HG03175 (cell line): ENCODE data around the gene VEGFA.
"Not testable (repeated sequence)": the region's sequence is repeated elsewhere in the genome, so short reads cannot be mapped to it uniquely, and the experiment has no call there.

Experiments used
- ATAC-seq: cut with Tn5 transposase; IDR thresholded peaks from one replicate; pipeline ENCODE4 v1.9.1; 2021; ENCODE audit warnings: mild to moderate bottlenecking, moderate library complexity; ENCODE audit not compliant: unreplicated experiment

Gene VEGFA

DNA sequence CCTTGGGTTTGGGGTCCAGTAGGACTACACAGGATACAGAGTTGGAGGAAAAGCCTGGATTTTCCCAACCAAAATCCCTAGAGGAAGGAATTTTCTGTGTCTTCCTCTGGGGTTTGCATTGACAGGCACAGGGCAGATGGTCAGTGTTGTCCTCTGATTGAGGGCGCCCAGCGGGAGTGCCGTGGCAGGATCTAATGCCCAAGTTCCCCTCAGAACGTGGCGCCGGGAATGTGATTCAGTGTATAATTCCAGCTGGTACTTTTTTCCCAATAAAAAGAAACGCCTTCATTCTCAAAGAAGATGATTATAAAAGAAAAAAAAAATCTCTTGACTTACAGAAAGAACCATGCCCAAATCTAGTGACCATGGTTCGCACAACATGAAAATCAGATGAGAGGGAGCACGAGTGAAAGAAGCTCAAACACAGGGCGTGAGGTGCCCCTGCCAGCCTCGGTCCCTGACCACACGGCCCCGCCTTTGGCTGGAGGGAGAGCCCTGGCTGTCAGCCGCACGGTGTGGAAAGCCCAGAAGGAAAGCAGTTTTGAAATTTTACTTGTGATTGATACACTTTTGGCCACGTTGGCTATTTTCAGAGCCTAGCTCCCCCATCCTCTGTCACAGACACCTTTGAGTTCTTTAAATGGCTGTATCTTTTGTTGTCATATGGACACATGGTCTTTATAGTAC lies 31.6 kb downstream of the VEGFA start:
- ATAC-seq = no peak

DNA sequence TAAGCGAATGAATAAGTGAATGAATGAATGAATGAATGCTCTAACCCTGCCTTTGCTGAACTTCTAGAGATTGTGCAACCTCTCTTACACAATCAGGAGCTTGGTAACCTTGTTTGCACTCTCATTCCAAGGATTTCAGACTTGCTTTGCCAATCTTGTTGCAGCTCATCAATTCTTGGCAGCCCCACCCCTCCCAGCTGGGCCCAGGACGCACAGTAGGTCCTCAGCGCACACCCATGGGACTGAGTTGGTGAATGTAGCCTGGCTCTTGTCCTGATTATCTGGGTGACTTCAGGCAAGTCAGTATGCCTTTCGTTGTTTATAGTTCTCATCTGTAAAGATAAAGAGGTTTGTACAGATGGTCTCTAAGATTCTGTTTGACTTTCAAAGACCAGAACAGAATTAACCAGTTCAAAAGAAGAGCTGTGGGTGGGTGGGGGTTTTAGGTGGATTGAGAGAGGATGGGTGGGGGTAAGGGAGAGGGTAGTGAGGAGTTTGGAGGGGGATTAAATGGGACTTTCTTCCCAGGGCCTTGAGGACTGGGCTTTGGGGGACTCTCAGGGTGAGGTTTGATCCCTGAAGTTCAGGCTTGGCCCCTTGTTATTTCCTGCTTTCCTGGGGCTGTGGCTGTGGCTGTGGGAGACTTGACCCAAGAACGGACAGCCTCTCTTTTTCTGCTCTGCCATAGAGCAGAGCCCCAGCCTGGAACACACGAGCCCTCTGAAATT lies 33.2 kb downstream of the VEGFA start:
- ATAC-seq = no peak

DNA sequence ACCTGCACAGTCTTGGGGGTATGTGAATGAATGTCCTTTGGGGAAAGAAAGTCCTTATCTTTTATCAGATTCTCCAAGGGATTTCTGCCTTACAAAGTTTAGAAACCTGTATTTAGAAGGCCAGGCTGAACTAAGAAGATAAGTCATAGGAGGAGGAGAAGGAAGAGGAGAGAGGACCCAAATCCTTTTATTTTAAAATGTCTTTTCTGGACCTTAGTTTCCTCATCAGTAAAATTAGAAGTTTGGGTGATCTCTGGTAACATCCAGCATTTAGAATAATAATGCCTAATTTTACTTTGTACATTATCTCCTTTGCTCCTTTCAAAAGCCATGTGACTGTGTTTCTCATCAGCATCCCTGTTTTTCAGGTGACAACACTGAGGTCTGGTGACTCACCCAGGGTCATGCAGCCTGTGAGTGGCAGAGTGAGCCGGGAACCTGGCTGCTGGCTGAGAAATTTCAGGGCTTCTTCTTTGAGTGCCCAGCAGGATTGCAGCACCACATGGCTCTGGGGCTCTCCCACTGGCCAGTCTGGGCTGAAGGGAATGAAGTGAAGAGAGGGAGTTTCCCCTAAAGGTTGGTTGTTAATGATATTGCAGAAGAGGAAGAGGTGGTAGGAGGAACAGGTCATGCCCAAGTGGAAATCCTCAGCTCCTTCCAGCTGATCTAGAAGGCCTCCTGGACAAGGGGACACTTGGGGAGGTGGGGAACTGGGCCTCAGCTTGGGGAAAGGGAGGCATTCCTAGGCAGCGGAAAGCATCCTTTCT lies 34.0 kb downstream of the VEGFA start:
- no peak for ATAC-seq

DNA sequence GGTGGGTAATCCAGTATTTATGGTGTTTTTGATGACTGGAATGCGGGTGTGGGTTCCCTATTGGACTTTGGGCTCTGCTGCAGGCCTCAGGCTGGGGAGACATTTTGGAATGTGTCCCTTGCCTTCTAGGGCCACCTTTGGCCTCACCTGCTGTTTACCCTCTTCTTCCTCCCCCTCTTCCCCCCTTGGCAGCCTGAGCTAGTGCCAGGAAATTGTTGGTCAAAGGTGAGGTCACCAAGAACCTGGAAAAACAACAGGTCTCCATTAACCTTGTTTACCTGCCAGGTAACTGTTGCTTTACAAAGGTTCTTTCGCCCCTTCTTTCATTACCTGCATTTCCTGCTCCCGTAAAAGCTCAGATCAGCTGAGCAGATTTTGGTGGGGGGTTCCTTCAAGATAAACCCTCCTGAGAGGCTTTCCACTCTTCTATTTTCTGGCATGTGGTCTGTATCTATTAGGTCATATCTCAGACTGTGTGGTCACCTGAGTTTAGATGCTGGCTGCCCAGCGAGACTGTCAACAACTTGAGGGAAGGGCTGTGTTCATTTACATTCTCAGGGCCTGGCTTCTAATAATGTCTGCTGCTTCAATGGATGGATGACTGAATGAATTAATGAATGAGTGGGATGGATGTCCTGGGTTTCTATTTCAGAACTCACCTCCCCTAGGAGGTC lies 34.7 kb downstream of the VEGFA start:
- no peak for ATAC-seq

DNA sequence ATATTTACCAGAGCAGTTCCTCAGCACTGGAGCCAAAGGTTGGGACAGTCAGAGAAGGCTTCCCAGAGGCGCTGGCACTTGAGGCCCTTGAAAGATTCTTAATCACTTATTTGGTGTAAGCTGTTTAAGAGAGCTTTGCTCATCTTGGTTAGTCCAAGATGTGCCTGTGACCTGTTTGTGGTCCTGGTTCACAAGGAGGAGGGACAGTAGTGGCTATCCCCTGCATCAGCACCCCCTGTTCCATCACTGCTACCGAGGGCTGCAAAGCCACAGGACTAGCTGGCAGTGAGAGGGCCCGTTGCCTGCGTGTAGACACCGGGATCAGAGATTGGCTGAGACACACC lies 35.7 kb downstream of the VEGFA start:
- ATAC-seq = no peak

DNA sequence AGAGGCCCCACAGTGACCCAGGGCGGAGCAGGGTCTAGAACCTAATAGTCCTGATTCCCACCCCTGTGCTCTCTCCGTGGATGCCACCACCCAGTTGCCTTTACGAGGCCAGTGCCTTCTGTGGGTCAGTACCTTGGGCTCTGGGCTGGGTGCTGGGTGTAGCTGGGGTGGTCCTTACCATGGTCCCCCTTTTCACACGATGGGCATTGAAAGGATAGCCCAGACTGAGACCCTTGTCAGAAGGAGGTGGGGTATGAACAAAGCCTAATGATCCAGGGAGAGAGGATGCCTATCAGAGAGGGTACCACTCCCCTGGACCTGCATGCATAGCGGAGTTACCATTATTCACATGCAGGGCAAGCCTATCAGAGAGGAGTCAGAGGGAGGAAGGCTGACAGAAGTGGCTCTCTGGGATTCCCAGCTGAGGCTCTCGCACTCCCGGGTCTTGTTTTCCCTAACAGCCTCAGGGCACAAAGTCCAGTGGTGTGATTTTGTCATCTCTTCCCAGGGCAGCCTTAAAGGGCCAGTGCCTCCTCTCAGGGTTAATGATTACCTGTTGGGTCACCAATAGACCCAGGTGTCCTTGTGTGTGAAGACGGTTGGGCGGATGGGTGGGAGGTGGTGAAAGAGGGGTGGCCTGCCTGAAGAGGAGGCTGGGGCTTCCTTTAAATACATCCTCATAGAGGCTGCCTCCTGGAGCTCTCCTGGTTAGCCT lies 36.2 kb downstream of the VEGFA start:
- no peak for ATAC-seq

DNA sequence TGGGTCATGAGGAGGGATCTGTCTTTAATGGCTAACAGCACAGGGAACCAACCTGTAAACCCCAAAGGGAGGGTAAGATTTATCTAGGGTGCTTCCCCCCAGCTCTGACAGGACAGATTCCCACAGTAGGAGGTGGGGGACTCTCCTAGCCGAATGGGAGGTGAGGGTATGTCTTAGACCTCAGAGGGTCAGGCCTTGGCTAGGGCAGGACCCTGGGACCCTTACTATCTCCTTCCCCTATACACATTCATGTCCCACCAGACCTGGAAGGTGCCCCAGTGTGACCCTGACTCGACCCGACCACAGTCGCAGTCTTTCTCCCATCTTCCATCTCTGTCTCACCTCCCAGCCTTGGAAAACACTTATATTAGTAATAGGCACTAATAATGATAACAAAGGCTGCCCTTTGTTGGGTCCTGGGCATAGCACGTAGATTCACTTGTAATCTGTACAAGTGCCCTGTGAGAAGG lies 36.8 kb downstream of the VEGFA start:
- ATAC-seq = no peak

DNA sequence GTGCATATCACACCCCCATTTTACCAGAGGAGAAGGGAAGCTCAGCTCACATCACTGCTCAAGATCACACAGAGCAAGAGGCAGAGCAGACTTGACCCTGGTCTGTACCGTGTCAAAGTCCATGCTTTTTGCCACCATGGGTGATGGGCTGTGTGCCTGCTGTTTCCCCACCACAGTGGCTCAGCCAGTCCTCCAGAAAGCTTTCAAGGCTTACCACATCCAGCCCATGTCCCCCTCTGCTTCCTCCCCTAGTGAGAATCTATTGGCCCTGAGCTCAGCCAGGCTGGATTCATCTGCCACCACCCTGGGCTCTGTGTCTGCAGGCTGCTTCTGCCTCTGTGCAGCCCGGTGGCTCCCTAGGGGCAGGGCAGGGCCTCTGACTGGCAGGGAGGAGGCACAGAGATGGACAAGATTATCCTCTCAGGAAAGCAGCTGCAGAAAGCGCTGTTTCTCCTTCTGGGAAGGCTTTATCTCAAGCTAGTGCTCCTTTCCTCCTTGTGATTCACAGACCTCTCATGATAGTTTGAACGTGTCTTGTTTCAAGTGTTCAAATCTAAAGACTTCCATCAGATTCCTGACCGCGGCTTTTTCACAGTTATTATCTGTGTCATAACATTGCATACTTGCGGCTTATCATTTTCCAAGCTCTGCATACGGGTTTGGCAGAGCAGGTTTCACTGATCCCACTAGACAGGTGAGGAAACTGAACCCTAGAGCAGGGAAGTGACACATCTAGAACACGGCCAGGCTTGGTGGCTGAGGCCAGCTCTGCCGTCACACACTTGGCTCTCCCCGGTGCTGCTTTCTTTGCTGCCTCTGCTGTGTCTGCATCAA lies 37.4 kb downstream of the VEGFA start:
- ATAC-seq = no peak

DNA sequence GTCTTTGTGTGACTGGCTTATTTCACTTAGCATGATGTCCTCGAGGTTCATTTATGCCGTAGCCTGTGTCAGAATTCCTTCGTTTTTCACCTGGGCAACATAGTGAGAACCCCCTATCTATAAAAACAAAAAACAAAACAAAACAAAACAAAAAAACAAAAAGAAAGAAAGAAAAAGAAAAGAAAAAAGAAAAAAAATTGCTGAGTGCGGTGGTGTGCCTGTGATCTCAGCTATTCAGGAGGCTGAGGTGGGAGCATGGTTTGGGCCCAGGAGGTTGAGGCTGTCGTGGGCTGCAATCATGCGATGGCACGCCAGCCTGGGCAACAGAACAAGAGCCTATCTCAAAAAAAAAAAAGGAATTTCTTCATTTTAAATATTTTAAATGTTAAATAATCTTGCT lies 38.4 kb downstream of the VEGFA start:
- ATAC-seq = no peak

DNA sequence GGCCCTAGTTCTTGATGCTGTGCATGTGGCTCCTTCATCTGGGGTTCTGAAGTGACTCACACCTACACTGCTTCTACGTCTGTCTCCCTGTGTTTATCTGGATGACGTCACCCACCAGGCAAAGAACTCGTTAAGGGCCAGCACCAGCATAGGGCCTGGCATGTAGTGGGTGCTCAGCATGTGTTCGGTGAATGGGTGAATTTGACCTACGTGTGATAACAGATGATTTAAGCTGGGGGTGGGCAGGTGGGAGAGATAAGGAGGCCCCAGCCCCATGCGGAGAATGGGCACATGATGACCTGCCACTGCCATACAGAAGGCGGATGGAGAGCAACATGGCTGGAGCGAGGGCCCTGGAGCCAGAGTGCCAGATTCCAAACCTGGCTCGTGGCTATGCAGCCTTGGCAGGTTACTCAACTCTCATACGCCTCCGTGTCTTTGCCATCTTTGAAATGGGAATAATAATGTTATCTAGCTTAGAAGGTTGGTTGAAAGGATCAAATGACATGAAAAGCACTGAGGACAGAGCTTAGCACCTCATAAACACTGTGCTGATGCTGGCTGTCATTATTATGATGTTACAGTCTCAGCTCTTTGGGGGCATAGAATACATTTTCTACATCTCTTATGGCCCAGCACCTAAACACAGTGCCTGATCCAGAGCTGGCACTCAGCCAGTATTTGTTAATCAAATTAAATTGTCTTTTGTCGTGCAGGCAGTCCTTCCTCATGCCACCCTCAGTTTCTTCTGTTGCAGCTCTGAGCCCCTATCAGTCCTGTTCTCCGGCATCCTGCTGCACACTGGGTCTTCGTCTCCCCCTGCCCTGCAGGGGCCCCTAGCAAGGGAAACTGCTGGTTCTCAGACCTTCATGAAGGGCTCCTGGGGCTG lies 39.6 kb downstream of the VEGFA start:
- no peak for ATAC-seq

DNA sequence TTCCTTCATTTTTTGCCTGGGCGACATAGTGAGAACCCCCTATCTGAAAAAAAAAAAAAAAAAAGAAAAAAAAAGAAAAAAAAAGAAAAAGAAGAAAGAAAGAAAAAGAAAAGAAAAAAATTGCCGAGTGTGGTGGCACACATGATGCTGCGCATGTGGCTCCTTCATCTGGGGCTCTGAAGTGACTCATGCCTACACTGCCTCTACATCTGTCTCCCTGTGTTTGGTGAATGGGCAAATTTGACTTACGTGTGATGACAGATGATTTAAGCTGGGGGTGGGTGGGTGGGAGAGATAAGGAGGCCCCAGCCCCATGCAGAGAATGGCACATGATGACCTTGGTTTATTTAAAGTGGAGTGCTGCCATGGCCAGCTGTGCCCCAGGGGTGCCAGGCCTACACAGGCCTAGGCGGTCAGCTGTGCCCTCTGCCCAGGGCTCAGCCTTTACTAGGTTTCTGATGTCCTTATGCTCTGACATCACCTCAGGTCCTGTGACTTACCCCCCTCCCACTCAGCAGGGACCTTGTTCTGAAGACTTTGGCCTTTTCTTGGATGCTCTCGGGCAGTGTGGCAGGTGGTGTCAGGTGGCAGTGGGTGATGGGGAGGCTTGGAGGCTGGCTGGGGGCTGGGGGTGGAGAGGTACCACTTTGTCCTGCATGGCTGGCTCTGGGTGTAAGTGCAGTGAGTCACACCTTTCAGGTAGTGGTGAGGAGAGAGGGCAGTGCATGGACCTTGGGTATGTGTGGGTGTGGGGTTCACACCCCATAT lies 41.1 kb downstream of the VEGFA start:
- no peak for ATAC-seq

DNA sequence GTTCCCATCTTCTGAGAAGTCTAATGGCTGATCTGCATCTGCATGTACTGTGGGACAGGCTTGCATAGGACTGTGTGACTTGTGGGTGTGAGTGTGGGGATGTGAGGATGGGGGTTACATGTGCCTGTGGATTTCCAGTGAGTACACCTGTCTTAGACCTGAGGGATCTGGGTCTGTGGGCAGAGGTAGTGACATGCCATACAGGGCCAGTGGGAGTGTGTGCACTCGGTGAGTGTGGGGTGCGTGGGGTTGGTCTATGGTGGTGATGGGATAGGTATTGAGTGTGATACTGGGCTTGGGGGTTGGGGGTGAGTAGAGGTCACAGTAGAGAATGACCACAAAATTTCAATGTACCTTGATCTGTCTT lies 41.7 kb downstream of the VEGFA start:
- ATAC-seq = no peak

DNA sequence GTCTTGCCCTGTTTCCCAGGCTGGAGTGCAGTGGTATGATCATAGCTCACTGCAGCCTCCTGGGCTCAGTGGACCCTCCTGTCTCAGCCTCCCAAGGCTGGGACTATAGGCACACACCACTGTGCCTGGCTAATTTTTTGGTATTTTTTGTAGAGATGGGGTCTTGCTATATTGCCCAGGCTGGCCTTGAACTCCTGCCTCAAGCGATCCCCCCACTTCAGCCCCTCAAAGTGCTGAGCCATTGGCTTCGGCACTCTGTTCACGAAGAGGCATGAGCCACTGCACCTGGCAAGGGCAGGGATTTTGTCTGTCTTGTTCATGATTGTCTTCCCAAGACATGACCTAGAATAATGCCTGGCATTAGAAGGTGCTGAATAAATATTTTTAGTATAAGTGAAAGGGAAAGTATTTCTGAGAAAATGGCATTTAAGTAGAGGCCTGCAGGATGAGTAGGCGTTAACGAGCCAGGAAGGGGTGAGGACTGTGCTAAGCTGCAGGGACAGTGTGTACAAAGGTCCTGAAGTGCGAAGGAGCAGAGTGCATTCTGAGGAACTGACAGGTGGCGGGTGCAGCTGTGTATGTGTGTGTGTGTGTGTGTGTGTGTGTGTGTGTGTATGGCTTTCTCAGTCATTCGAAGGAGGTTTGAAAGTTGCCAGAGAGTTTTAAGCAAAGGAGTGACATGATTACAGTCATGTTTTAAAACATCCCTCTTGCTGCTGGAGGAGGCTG lies 43.0 kb downstream of the VEGFA start:
- ATAC-seq = no peak

DNA sequence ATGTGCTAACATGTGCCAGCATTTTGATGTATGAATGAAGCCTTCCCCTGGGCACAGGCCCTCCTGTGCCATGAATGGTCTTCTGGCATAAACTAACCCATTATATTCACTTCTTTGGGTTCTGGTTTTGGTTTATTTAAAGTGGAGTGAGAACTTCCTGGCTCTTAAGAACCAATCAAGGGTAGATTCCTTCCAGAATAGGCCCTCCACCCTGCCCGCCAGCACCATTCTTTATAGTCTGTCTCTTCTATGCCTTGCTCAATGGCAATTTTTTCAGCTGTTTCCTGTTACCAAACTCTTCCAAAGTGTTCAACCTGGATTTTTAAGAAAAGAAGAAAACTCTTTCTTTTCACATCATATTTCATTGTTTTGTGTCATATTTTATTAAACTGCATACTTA lies 44.1 kb downstream of the VEGFA start:
- ATAC-seq = no peak

DNA sequence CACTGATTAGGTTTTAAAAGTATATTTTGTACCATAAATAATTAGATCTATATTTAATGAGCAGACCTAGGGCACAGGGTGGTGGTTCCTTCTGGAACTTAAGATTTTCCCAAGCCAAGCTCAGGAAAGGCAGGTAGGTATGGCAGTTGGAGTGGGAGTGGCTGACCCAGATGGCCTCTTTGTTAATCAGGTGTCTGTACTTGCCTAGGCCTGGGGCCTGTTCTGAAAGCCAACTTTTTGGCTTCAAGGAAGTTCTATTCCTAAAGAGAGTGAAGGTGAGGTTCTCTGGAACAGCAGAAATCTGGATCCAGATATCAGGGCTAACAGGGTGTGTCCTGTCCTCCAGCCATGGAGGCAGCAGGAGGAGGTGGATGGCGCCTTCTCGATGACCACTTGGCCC lies 44.9 kb downstream of the VEGFA start:
- no peak for ATAC-seq

DNA sequence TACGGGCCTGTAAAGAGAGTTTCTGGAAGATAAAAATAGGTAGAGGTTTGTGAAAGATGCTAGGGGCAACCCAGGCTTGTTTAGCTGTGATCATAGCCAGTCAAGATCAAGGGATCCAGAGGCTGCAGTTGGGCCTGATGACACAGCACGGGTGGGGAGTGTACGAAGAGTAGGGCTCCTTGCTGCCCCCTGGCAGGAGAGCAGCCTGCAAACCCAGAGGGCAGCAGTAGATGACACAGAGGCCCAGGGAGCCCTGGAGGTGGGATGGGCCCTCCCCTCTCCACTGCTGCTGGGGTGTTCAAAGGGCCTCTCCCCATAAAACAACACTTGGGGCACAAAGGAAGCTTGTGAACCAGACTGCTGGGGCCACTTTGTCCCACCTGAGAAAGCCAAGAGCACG lies 47.2 kb downstream of the VEGFA start:
- ATAC-seq = no peak

DNA sequence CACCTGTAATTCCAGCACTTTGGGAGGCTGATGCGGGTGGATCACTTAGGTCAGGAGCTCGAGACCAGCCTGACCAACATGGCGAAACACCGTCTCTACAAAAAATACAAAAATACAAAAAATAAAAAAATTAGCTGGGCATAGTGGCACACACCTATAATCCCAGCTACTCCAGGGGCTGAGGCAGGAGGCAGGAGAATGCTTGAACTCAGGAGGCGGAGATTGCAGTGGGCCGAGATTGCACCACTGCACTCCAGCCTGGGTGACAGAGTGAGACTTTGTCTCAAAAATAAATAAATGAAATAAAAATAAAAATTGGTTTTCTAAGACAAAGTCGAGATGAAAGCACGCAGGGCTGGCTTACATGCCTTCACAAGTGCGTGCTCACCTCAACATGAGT lies 49.0 kb downstream of the VEGFA start:
- not testable (repeated sequence) for ATAC-seq

DNA sequence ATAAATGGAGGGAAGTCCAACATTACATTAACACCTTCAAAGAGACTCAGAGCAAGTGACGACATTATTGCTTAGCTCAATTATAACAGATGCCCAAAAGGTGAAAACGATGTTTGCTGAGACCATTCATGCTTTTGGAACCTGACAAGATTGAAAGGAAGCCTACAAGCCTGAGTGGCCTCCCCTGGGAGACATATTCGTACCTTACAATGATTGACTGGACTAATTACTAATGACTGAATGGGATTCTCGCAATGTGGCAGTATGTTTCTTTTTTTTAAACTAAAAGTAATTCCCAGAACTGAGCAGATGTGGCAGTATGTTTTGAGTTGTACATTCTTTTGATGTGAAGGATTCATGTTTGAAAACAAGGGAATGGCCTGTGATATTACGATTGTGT lies 49.9 kb downstream of the VEGFA start:
- ATAC-seq = no peak
